Measurements from ENCODE around the gene CHKB. TPM values are rescaled to one million over a fixed set of nuclear protein-coding genes. Genes with fewer than 3 reads are reported as not detected.
"Not testable (repeated sequence)": the region's sequence is repeated elsewhere in the genome, so short reads cannot be mapped to it uniquely, and the experiment has no call there.

Gene CHKB
- total RNA-seq, 2 experiments from 2014 or later, result 85.8 to 100 TPM

GRCh38 chr22:50620593-50621355 lies 38.1 kb upstream of the CHKB start:
- H3K27ac ChIP-seq (ENCODE audit: low read depth, low read length, poor library complexity, severe bottlenecking), result peak overlapping the region; percentile 82
- H2AFZ ChIP-seq (ENCODE audit: low read length), result peak overlapping the region; percentile 93
- DNase-seq (ENCODE audit: low spot score), result peak; percentile 92
- H3K4me3 ChIP-seq (ENCODE audit: low read depth, low read length, poor library complexity, severe bottlenecking), result peak overlapping the region; percentile 67
- H3K36me3 ChIP-seq (ENCODE audit: insufficient read depth, low read length), result no peaks in the 10 kb centered on the region
- no peaks in the 10 kb centered on the region for H3K9me3 ChIP-seq (ENCODE audit: low read length)
- TF ChIP-seq CTCF (conservative IDR thresholded peaks at IDR 0.05; ENCODE audit: low read length) (no peak; the same call in 1 of the 2 replicates), EZH2phosphoT487 (IDR thresholded peaks at IDR 0.05; ENCODE audit: borderline replicate concordance, low read depth, low read length) (no peak)
- H3K4me2 ChIP-seq (ENCODE audit: low read length), result peak overlapping the region; percentile 95
- ChIA-PET CTCF (ENCODE audit: unreplicated experiment) (interaction anchor here (0.6 to 1.5 kb wide), 5 partner anchors 52 to 371 kb away, joined by 3 to 8 read pairs (median 4); partner anchors contain the start of gene SCO2), POLR2A (interaction anchor here (0.6 to 2.2 kb wide), 7 partner anchors 10 to 152 kb away, joined by 3 to 9 read pairs (median 4); partner anchors contain the start of genes LMF2 and NCAPH2)
- H4K20me1 ChIP-seq (ENCODE audit: insufficient read depth, low read length), result no peaks in the 10 kb centered on the region
- intact Hi-C loops (cut with micrococcal nuclease; ENCODE audit: unreplicated experiment), result loop anchor here (1.0 to 5.0 kb wide), 5 partner anchors 38 to 368 kb away; partner anchors contain the start of genes CHKB and HDAC10
- no peaks in the 10 kb centered on the region for H3K9me2 ChIP-seq (ENCODE audit: insufficient read depth, low read length)
- BruUV-seq (replicated peaks), result no TSS peak
- no peaks in the 10 kb centered on the region for H3K79me2 ChIP-seq (ENCODE audit: insufficient read depth, low read depth, low read length)
- peaks cover 37% of the 10 kb centered on the region for H3K4me1 ChIP-seq (ENCODE audit: insufficient read depth, low read length, poor library complexity, severe bottlenecking)

GRCh38 chr22:50614296-50614695 lies 31.6 kb upstream of the CHKB start:
- DNase-seq (ENCODE audit: low spot score); H3K79me2 ChIP-seq (ENCODE audit: insufficient read depth, low read depth, low read length); H3K9me2 ChIP-seq (ENCODE audit: insufficient read depth, low read length); H2AFZ ChIP-seq (ENCODE audit: low read length); H3K36me3 ChIP-seq (ENCODE audit: insufficient read depth, low read length); H3K4me3 ChIP-seq (ENCODE audit: low read depth, low read length, poor library complexity, severe bottlenecking); H3K4me2 ChIP-seq (ENCODE audit: low read length); H4K20me1 ChIP-seq (ENCODE audit: insufficient read depth, low read length); H3K27ac ChIP-seq (ENCODE audit: low read depth, low read length, poor library complexity, severe bottlenecking); intact Hi-C loops (cut with micrococcal nuclease; ENCODE audit: unreplicated experiment); H3K9me3 ChIP-seq (ENCODE audit: low read length); H3K4me1 ChIP-seq (ENCODE audit: insufficient read depth, low read length, poor library complexity, severe bottlenecking); BruUV-seq (replicated peaks): not testable (repeated sequence)
- POLR2A ChIA-PET, result interaction anchor here (0.7 kb wide), 2 partner anchors 15 to 27 kb away, joined by 4 to 6 read pairs; no protein-coding TSS in a partner anchor
- CTCF ChIA-PET (ENCODE audit: unreplicated experiment), result interaction anchor here (0.6 kb wide), 1 partner anchor 89 kb away, joined by 5 read pairs; no protein-coding TSS in a partner anchor

- Histone ChIP-seq H3K36me3 (ENCODE audit: insufficient read depth, low read length) (no peaks in the 10 kb centered on the region), H3K9me2 (ENCODE audit: insufficient read depth, low read length) (no peaks in the 10 kb centered on the region), H2AFZ (ENCODE audit: low read length) (no peak overlapping the region), H3K4me1 (ENCODE audit: insufficient read depth, low read length, poor library complexity, severe bottlenecking) (peaks cover 8% of the 10 kb centered on the region), H3K79me2 (ENCODE audit: insufficient read depth, low read depth, low read length) (no peaks in the 10 kb centered on the region), H3K4me3 (ENCODE audit: low read depth, low read length, poor library complexity, severe bottlenecking) (no peak overlapping the region), H4K20me1 (ENCODE audit: insufficient read depth, low read length) (no peaks in the 10 kb centered on the region), H3K27ac (ENCODE audit: low read depth, low read length, poor library complexity, severe bottlenecking) (no peak overlapping the region), H3K9me3 (ENCODE audit: low read length) (no peaks in the 10 kb centered on the region), H3K4me2 (ENCODE audit: low read length) (no peak overlapping the region)
- POLR2A ChIA-PET, result interaction anchor here (0.7 to 1.2 kb wide), 2 partner anchors 26 to 29 kb away, joined by 3 to 4 read pairs; no protein-coding TSS in a partner anchor
- intact Hi-C loops (cut with micrococcal nuclease; ENCODE audit: unreplicated experiment), result no loop called here
- TF ChIP-seq CTCF (conservative IDR thresholded peaks at IDR 0.05; ENCODE audit: low read length) (no peak), EZH2phosphoT487 (IDR thresholded peaks at IDR 0.05; ENCODE audit: borderline replicate concordance, low read depth, low read length) (no peak)
- CTCF ChIA-PET (ENCODE audit: unreplicated experiment), result interaction anchor here (0.6 kb wide), 1 partner anchor 88 kb away, joined by 5 read pairs; no protein-coding TSS in a partner anchor
- no peak for DNase-seq (ENCODE audit: low spot score)
- BruUV-seq (replicated peaks), result no TSS peak
Measured at GRCh38 chr22:50613291-50613981, 30.8 kb upstream of the CHKB start.

Measured in OCI-LY7 (cell line).